Liver (tissue), 9 donors: ENCODE measurements around the gene CHAT. TPM values are rescaled to one million over a fixed set of nuclear protein-coding genes. Genes with fewer than 3 reads are reported as not detected.

Experiments
- DNase-seq: peaks from one replicate; pipeline ENCODE4 v3.0.0-alpha.2; 2017; ENCODE audit warnings: low spot score
- H3K27ac ChIP-seq, 2 donors: one replicate each; pipeline ENCODE4 v1.7.0; 2013; ENCODE audit warnings: inconsistent platforms in 2 of 2, low read length in 2 of 2, control low read depth in 1 of 2, low read depth in 1 of 2, mild to moderate bottlenecking in 1 of 2
- H3K27me3 ChIP-seq, 4 donors: one replicate each; pipeline versions ENCODE4 v1.6.1 to v1.7.0; 2013; ENCODE audit warnings: low read length in 3 of 4, inconsistent platforms in 1 of 4, mild to moderate bottlenecking in 1 of 4, moderate library complexity in 1 of 4; ENCODE audit not compliant: control insufficient read depth in 4 of 4, insufficient read depth in 4 of 4
- H3K36me3 ChIP-seq, 4 donors: one replicate each; pipeline versions ENCODE4 v1.6.1 to v1.7.0; 2013; ENCODE audit warnings: low read length in 3 of 4, mild to moderate bottlenecking in 3 of 4, low read depth in 1 of 4, moderate library complexity in 1 of 4; ENCODE audit not compliant: control insufficient read depth in 4 of 4, insufficient read depth in 3 of 4
- H3K4me1 ChIP-seq, 4 donors: one replicate each; pipeline versions ENCODE4 v1.6.1 to v1.7.0; 2013; ENCODE audit warnings: low read length in 3 of 4, mild to moderate bottlenecking in 3 of 4, moderate library complexity in 1 of 4; ENCODE audit not compliant: control insufficient read depth in 4 of 4, insufficient read depth in 4 of 4
- H3K4me3 ChIP-seq, 3 donors: one replicate each; pipeline versions ENCODE4 v1.6.1 to v1.7.0; 2013; ENCODE audit warnings: low read length in 3 of 3, control low read depth in 1 of 3, low read depth in 1 of 3, mild to moderate bottlenecking in 1 of 3
- H3K9ac ChIP-seq, 2 donors: one replicate each; pipeline ENCODE4 v1.7.0; 2013; ENCODE audit warnings: low read length in 2 of 2, mild to moderate bottlenecking in 2 of 2, moderate library complexity in 2 of 2, control low read depth in 1 of 2, low read depth in 1 of 2
- H3K9me3 ChIP-seq, 4 donors: one replicate each; pipeline versions ENCODE4 v1.6.1 to v1.7.0; 2013; ENCODE audit warnings: low read length in 3 of 4; ENCODE audit not compliant: control insufficient read depth in 4 of 4
- ATF3 ChIP-seq: IDR thresholded peaks from 2 replicates; pipeline ENCODE4 v1.6.1; 2016; ENCODE audit warnings: antibody characterized with exemption
- EGR1 ChIP-seq, 2 donors: IDR thresholded peaks; 2 replicates each; pipeline ENCODE4 v1.6.1; 2016 to 2018; ENCODE audit warnings: antibody characterized with exemption in 2 of 2, low read depth in 2 of 2
- FOXA1 ChIP-seq: IDR thresholded peaks from 2 replicates; pipeline ENCODE4 v1.6.1; 2016; ENCODE audit warnings: antibody characterized with exemption
- FOXA2 ChIP-seq: IDR thresholded peaks from 2 replicates; pipeline ENCODE4 v1.6.1; 2016; ENCODE audit warnings: antibody characterized with exemption
- GABPA ChIP-seq, 2 donors: IDR thresholded peaks in 1 of 2; conservative IDR thresholded peaks in 1 of 2; 2 replicates each; pipeline ENCODE4 v1.6.1; 2016; ENCODE audit warnings: antibody characterized with exemption in 2 of 2, mild to moderate bottlenecking in 1 of 2, moderate library complexity in 1 of 2
- HNF4A ChIP-seq, 2 donors: conservative IDR thresholded peaks; 2 replicates each; pipeline ENCODE4 v1.6.1; 2016; ENCODE audit warnings: antibody characterized with exemption in 2 of 2, mild to moderate bottlenecking in 2 of 2
- JUND ChIP-seq, 2 donors: IDR thresholded peaks; 2 replicates each; pipeline ENCODE4 v1.6.1; 2016; ENCODE audit warnings: antibody characterized with exemption in 2 of 2
- NR2F2 ChIP-seq: IDR thresholded peaks from 2 replicates; pipeline ENCODE4 v1.6.1; 2016; ENCODE audit warnings: antibody characterized with exemption
- TAF1 ChIP-seq: conservative IDR thresholded peaks from 2 replicates; pipeline ENCODE4 v1.6.1; 2016; ENCODE audit warnings: antibody characterized with exemption, mild to moderate bottlenecking
- YY1 ChIP-seq: IDR thresholded peaks from 2 replicates; pipeline ENCODE4 v1.6.1; 2016; ENCODE audit warnings: antibody characterized with exemption, mild to moderate bottlenecking
- WGBS: extraction: QIAGEN DNeasy Blood & Tissue Kit; methylation state at CpG from one replicate; pipeline ENCODE4 v1.1.7; 2013; 5-methylcytosine and 5-hydroxymethylcytosine counted together
- polyA plus RNA-seq, 2 donors: library from polyadenylated mRNA; stranded (reverse) in 1 of 2; unstranded in 1 of 2; fragments of 200-250 nt in 1 of 2; fragments of >200 nt in 1 of 2; fragmentation: Nextera tagmentation in 1 of 2; extraction: Ambion mirVana in 1 of 2; gene quantifications; one replicate each; pipeline versions ENCODE4 v1.2.1 to v1.2.3, GENCODE V29; 2013 to 2015
- total RNA-seq, 2 donors: library from RNA; depleted of rRNA; stranded (reverse); fragments of >200 nt; gene quantifications; one replicate each; pipeline ENCODE4 v1.2.3, GENCODE V29; 2014
- TF ChIP-seq, protein P1 (sequence below): IDR thresholded peaks from 2 replicates; pipeline ENCODE4 v1.6.1; 2016; ENCODE audit warnings: antibody characterized with exemption
- TF ChIP-seq, protein P2 (sequence below): IDR thresholded peaks from 2 replicates; pipeline ENCODE4 v1.6.1; 2016; ENCODE audit warnings: antibody characterized with exemption
- TF ChIP-seq, protein P3 (sequence below): fragments of 150-350 bp; IDR thresholded peaks from 2 replicates; pipeline ENCODE4 v1.5.1; 2017; ENCODE audit warnings: improper control_type of control experiment, low read depth, low read length; ENCODE audit not compliant: missing input control
- donor health status: healthy.
- donor health status: healthy.
- donor health status: healthy.
- donor health status: healthy.
- donor health status: healthy.

Gene CHAT
- total and polyA plus RNA-seq, 4 donors: not detected

DNA sequence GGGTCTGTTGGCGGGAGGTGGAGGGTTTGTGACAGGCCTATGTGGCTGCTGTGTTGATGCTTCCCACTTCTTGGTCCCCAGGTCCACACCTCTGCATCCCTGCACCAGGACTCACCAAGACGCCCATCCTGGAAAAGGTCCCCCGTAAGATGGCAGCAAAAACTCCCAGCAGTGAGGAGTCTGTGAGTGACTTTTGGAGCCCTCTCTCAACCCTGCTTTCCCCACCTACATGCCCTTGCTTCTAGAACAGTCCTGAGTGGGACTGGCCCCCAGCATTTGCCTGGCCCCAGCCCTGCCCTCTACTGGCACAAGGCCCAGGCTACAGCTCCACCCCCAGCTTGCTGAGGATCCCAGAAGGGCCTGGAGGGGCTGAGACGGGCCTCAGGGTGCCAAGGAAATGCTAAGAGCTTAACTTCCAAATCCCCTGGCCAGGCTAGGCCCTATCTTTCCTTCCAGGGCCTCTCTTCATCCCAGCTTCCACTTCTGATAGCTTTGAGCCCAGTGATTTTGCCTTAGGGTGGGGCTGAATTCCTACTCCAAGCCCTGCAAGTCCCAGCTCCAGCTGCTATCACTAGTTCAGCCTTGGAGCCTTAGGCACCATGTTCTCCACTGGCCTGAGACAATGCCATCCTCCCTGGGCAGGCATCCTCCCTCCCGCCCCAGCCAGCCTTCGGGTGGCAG, 2.7 kb downstream of the CHAT start:
- WGBS: 75% methylated on average over 6 of the region's 6 CpGs
- Histone ChIP-seq H3K9ac (no peak overlapping the region), H3K27me3 (peaks cover 5 to 23% (median 10%) of the 10 kb centered on the region in 4 donors), H3K27ac (no peak overlapping the region), H3K36me3 (no peaks in the 10 kb centered on the region), H3K9me3 (no peaks in the 10 kb centered on the region), H3K4me3 (no peak overlapping the region), H3K4me1 (peaks cover 0 to 3% (median 0%) of the 10 kb centered on the region in 4 donors)
- TF ChIP-seq GABPA (IDR thresholded peaks at IDR 0.05 in 1 of 2, conservative IDR thresholded peaks at IDR 0.05 in 1 of 2) (no peak), NR2F2 (no peak), JUND (IDR thresholded peaks at IDR 0.05) (no peak), YY1 (no peak), HNF4A (conservative IDR thresholded peaks at IDR 0.05) (no peak), FOXA2 (no peak)
- TF ChIP-seq, protein P1, sequence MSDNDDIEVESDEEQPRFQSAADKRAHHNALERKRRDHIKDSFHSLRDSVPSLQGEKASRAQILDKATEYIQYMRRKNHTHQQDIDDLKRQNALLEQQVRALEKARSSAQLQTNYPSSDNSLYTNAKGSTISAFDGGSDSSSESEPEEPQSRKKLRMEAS: no peak
- TF ChIP-seq, protein P2, sequence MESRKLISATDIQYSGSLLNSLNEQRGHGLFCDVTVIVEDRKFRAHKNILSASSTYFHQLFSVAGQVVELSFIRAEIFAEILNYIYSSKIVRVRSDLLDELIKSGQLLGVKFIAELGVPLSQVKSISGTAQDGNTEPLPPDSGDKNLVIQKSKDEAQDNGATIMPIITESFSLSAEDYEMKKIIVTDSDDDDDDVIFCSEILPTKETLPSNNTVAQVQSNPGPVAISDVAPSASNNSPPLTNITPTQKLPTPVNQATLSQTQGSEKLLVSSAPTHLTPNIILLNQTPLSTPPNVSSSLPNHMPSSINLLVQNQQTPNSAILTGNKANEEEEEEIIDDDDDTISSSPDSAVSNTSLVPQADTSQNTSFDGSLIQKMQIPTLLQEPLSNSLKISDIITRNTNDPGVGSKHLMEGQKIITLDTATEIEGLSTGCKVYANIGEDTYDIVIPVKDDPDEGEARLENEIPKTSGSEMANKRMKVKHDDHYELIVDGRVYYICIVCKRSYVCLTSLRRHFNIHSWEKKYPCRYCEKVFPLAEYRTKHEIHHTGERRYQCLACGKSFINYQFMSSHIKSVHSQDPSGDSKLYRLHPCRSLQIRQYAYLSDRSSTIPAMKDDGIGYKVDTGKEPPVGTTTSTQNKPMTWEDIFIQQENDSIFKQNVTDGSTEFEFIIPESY: no peak
- DNase-seq: no peak

GRCh38 chr10:49617121-49618020, 3.5 kb downstream of the CHAT start:
- 66% methylated on average over 7 of the region's 7 CpGs for WGBS
- Histone ChIP-seq H3K36me3 (no peaks in the 10 kb centered on the region), H3K27ac (no peak overlapping the region), H3K9me3 (no peaks in the 10 kb centered on the region), H3K4me1 (peaks cover 0 to 1% (median 0%) of the 10 kb centered on the region in 4 donors), H3K9ac (no peak overlapping the region), H3K4me3 (no peak overlapping the region), H3K27me3 (peaks cover 3 to 18% (median 7%) of the 10 kb centered on the region in 4 donors)
- DNase-seq: no peak
- TF ChIP-seq NR2F2 (no peak), FOXA1 (no peak), EGR1 (IDR thresholded peaks at IDR 0.05; ENCODE audit: low read depth in 2 of 2) (no peak), ATF3 (no peak), GABPA (IDR thresholded peaks at IDR 0.05 in 1 of 2, conservative IDR thresholded peaks at IDR 0.05 in 1 of 2) (no peak), TAF1 (no peak)
- TF ChIP-seq, protein P3, sequence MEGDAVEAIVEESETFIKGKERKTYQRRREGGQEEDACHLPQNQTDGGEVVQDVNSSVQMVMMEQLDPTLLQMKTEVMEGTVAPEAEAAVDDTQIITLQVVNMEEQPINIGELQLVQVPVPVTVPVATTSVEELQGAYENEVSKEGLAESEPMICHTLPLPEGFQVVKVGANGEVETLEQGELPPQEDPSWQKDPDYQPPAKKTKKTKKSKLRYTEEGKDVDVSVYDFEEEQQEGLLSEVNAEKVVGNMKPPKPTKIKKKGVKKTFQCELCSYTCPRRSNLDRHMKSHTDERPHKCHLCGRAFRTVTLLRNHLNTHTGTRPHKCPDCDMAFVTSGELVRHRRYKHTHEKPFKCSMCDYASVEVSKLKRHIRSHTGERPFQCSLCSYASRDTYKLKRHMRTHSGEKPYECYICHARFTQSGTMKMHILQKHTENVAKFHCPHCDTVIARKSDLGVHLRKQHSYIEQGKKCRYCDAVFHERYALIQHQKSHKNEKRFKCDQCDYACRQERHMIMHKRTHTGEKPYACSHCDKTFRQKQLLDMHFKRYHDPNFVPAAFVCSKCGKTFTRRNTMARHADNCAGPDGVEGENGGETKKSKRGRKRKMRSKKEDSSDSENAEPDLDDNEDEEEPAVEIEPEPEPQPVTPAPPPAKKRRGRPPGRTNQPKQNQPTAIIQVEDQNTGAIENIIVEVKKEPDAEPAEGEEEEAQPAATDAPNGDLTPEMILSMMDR: no peak
- TF ChIP-seq, protein P2: no peak
